HG03045 (cell line): ENCODE results near the gene NIFK.

Source experiments
- ATAC-seq: cut with Tn5 transposase; IDR thresholded peaks from one replicate; pipeline ENCODE4 v1.9.1; 2021; ENCODE audit warnings: mild to moderate bottlenecking, moderate library complexity; ENCODE audit not compliant: unreplicated experiment

Gene NIFK

GRCh38 chr2:121736462-121737336, at the start of gene NIFK:
Gene NIFK (minus strand): TSS chr2:121736875. CDS start chr2:121736850, 25 bp downstream.
- ATAC-seq: peak; percentile 97

GRCh38 chr2:121783180-121783579, 46.5 kb upstream of the NIFK start:
- no peak for ATAC-seq

GRCh38 chr2:121778741-121779487, 42.2 kb upstream of the NIFK start:
- ATAC-seq: no peak

- ATAC-seq: no peak
Observed at GRCh38 chr2:121777699-121778058, 41.0 kb upstream of the NIFK start.

- no peak for ATAC-seq
Observed at GRCh38 chr2:121776885-121777698, 40.4 kb upstream of the NIFK start.

GRCh38 chr2:121776361-121776760, 39.7 kb upstream of the NIFK start:
- no peak for ATAC-seq

- ATAC-seq: no peak
Observed at GRCh38 chr2:121774235-121774634, 37.6 kb upstream of the NIFK start.

GRCh38 chr2:121771976-121772742, 35.5 kb upstream of the NIFK start:
- ATAC-seq: no peak

GRCh38 chr2:121768143-121768755, 31.6 kb upstream of the NIFK start:
- no peak for ATAC-seq

- no peak for ATAC-seq
Observed at GRCh38 chr2:121766624-121767023, 29.9 kb upstream of the NIFK start.

GRCh38 chr2:121764681-121765228, 28.1 kb upstream of the NIFK start:
- ATAC-seq: no peak

GRCh38 chr2:121755237-121756111, 18.8 kb upstream of the NIFK start, which contains the start of gene TSN:
Gene TSN (plus strand): TSS chr2:121755651. CDS start chr2:121755780, 129 bp downstream.
- ATAC-seq: peak; percentile 100

- no peak for ATAC-seq
Observed at GRCh38 chr2:121754851-121755236, 18.2 kb upstream of the NIFK start.

- ATAC-seq: no peak
Observed at GRCh38 chr2:121748202-121748601, 11.5 kb upstream of the NIFK start.

- ATAC-seq: no peak
Observed at GRCh38 chr2:121746071-121746578, 9.4 kb upstream of the NIFK start.

- ATAC-seq: no peak
Observed at GRCh38 chr2:121741450-121741849, 4.8 kb upstream of the NIFK start.

- ATAC-seq: no peak
Observed at GRCh38 chr2:121740973-121741372, 4.3 kb upstream of the NIFK start.

GRCh38 chr2:121736140-121736461, 574 bp downstream of the NIFK start:
- no peak for ATAC-seq
